ENCODE measurements around the gene KNSTRN. TPM values are rescaled to one million over a fixed set of nuclear protein-coding genes. Genes with fewer than 3 reads are reported as not detected.

The KNSTRN gene
- polyA plus RNA-seq, 1 donor (not counting 4 experiments of a cell fraction or from before 2014, with no cell fraction given), result 42.4 TPM

DNA sequence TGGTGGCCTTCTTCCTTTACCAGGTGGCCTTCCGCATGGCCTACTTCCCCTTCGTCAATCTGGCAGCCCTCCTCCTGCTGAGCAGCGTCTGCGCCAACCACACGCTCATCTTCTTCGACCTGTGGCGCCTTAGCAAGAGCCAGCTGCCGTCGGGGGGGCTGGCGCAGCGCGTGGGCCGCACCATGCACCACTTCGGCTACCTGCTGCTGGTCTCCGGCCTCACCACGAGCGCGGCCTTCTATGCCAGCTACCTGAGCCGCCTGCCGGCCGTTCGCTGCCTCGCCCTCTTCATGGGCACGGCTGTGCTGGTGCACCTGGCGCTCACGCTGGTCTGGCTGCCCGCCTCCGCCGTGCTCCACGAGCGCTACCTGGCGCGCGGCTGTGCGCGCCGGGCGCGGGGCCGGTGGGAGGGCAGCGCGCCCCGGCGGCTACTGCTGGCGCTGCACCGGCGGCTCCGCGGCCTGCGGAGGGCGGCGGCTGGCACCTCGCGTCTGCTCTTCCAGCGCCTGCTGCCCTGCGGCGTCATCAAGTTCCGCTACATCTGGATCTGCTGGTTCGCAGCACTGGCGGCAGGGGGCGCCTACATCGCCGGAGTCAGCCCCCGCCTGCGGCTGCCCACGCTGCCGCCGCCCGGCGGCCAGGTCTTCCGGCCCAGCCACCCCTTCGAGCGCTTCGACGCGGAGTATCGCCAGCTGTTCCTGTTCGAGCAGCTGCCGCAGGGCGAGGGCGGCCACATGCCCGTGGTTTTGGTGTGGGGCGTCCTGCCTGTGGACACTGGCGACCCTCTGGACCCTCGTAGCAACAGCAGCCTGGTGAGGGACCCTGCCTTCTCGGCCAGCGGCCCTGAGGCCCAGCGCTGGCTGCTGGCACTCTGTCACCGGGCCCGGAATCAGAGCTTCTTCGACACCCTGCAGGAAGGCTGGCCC, 14.6 kb upstream of the KNSTRN start:
- dilution Hi-C loops (cut with MboI; ENCODE audit: extremely low pct_ligation_motif_present, low sequenced_read_pairs), result no loop called here
- Histone ChIP-seq H3K4me1 (ENCODE audit: control insufficient read depth, extremely low read depth, insufficient read depth, low read length) (peaks cover 12% of the 10 kb centered on the region), H3K27ac (ENCODE audit: control insufficient read depth, insufficient read depth, low read length) (no peak overlapping the region), H3K9me1 (ENCODE audit: control insufficient read depth, extremely low read depth, insufficient read depth, low read length) (no peaks in the 10 kb centered on the region), H3K27me3 (ENCODE audit: control insufficient read depth, extremely low read depth, insufficient read depth, low read length) (peaks cover 4% of the 10 kb centered on the region), H3K79me2 (ENCODE audit: control insufficient read depth, insufficient read depth, low read length) (no peaks in the 10 kb centered on the region), H3K9ac (ENCODE audit: control insufficient read depth, extremely low read depth, insufficient read depth, low read length) (no peak overlapping the region), H3K4me3 (ENCODE audit: control insufficient read depth in 2 of 3, extremely low read depth in 1 of 3, insufficient read depth in 2 of 3, low read depth in 1 of 3, low read length in 3 of 3) (no peak overlapping the region), H3K36me3 (ENCODE audit: control insufficient read depth in 2 of 2, extremely low read depth in 1 of 2, insufficient read depth in 2 of 2, low read length in 2 of 2) (no peaks in the 10 kb centered on the region), H2AFZ (ENCODE audit: control insufficient read depth, low read length) (peak overlapping the region; percentile 68), H3K4me2 (ENCODE audit: control insufficient read depth, extremely low read depth, insufficient read depth, low read depth, low read length) (peak overlapping the region; percentile 69), H3K9me3 (ENCODE audit: control insufficient read depth, low read depth, low read length) (no peaks in the 10 kb centered on the region), H4K20me1 (ENCODE audit: control insufficient read depth, extremely low read depth, insufficient read depth, low read length) (no peaks in the 10 kb centered on the region)
- TF ChIP-seq, protein P1, sequence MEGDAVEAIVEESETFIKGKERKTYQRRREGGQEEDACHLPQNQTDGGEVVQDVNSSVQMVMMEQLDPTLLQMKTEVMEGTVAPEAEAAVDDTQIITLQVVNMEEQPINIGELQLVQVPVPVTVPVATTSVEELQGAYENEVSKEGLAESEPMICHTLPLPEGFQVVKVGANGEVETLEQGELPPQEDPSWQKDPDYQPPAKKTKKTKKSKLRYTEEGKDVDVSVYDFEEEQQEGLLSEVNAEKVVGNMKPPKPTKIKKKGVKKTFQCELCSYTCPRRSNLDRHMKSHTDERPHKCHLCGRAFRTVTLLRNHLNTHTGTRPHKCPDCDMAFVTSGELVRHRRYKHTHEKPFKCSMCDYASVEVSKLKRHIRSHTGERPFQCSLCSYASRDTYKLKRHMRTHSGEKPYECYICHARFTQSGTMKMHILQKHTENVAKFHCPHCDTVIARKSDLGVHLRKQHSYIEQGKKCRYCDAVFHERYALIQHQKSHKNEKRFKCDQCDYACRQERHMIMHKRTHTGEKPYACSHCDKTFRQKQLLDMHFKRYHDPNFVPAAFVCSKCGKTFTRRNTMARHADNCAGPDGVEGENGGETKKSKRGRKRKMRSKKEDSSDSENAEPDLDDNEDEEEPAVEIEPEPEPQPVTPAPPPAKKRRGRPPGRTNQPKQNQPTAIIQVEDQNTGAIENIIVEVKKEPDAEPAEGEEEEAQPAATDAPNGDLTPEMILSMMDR (optimal IDR thresholded peaks at IDR 0.05 in 1 of 3, IDR thresholded peaks at IDR 0.05 in 1 of 3, conservative IDR thresholded peaks at IDR 0.05 in 1 of 3; ENCODE audit: extremely low read depth in 1 of 3, insufficient read depth in 2 of 3, low read length in 3 of 3), result peak; percentile 68 to 75 (median 71)
- TF ChIP-seq EZH2 (IDR thresholded peaks at IDR 0.05; ENCODE audit: low read length), result no peak
- DNase-seq (ENCODE audit: low read depth, low spot score) (peak; percentile 71), FAIRE-seq (no peak)

DNA sequence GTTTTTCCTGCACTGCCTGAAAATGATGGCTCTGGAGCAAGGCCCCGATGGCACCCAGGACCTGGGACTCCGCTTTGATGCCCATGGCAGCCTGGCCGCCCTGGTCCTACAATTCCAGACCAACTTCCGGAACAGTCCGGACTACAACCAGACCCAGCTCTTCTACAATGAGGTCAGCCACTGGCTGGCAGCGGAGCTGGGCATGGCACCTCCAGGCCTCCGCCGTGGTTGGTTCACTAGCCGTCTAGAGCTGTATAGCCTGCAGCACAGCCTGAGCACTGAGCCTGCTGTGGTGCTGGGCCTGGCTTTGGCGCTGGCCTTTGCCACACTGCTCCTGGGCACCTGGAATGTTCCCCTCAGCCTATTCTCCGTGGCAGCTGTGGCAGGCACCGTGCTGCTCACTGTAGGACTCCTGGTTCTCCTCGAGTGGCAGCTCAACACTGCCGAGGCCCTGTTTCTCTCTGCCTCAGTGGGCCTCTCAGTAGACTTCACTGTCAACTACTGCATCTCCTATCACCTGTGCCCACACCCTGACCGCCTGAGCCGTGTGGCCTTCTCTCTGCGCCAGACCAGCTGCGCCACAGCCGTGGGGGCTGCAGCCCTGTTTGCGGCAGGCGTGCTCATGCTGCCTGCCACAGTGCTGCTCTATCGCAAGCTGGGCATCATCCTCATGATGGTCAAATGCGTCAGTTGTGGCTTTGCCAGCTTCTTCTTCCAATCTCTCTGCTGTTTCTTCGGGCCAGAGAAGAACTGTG, 13.6 kb upstream of the KNSTRN start:
- Histone ChIP-seq H3K4me1 (ENCODE audit: control insufficient read depth, extremely low read depth, insufficient read depth, low read length) (peaks cover 12% of the 10 kb centered on the region), H3K27ac (ENCODE audit: control insufficient read depth, insufficient read depth, low read length) (no peak overlapping the region), H3K4me2 (ENCODE audit: control insufficient read depth, extremely low read depth, insufficient read depth, low read depth, low read length) (no peak overlapping the region), H2AFZ (ENCODE audit: control insufficient read depth, low read length) (no peak overlapping the region), H3K36me3 (ENCODE audit: control insufficient read depth in 2 of 2, extremely low read depth in 1 of 2, insufficient read depth in 2 of 2, low read length in 2 of 2) (no peaks in the 10 kb centered on the region), H3K79me2 (ENCODE audit: control insufficient read depth, insufficient read depth, low read length) (no peaks in the 10 kb centered on the region), H4K20me1 (ENCODE audit: control insufficient read depth, extremely low read depth, insufficient read depth, low read length) (no peaks in the 10 kb centered on the region), H3K27me3 (ENCODE audit: control insufficient read depth, extremely low read depth, insufficient read depth, low read length) (peaks cover 4% of the 10 kb centered on the region), H3K9ac (ENCODE audit: control insufficient read depth, extremely low read depth, insufficient read depth, low read length) (no peak overlapping the region), H3K9me3 (ENCODE audit: control insufficient read depth, low read depth, low read length) (no peaks in the 10 kb centered on the region), H3K4me3 (ENCODE audit: control insufficient read depth in 2 of 3, extremely low read depth in 1 of 3, insufficient read depth in 2 of 3, low read depth in 1 of 3, low read length in 3 of 3) (no peak overlapping the region), H3K9me1 (ENCODE audit: control insufficient read depth, extremely low read depth, insufficient read depth, low read length) (no peaks in the 10 kb centered on the region)
- dilution Hi-C loops (cut with MboI; ENCODE audit: extremely low pct_ligation_motif_present, low sequenced_read_pairs), result no loop called here
- FAIRE-seq (no peak), DNase-seq (ENCODE audit: low read depth, low spot score) (no peak)
- TF ChIP-seq, protein P1 (optimal IDR thresholded peaks at IDR 0.05 in 1 of 3, IDR thresholded peaks at IDR 0.05 in 1 of 3, conservative IDR thresholded peaks at IDR 0.05 in 1 of 3; ENCODE audit: extremely low read depth in 1 of 3, insufficient read depth in 2 of 3, low read length in 3 of 3), result no peak
- TF ChIP-seq EZH2 (IDR thresholded peaks at IDR 0.05; ENCODE audit: low read length), result no peak

Data from keratinocyte (primary cell).